Uterus (tissue), 2 donors: ENCODE measurements around the gene SLC34A3.

Source experiments
- CTCF ChIP-seq, 4 experiments: fragments of 200-600 bp in 2 of 4; fragments of 450-650 bp in 2 of 4; sonication (generic) in 2 of 4; IDR thresholded peaks; one replicate each; pipeline ENCODE4 v1.5.1; 2016 to 2019; ENCODE audit warnings: antibody characterized with exemption in 4 of 4, mild to moderate bottlenecking in 2 of 4, moderate library complexity in 1 of 4
- POLR2A ChIP-seq, 2 donors: fragments of 450-650 bp; IDR thresholded peaks; one replicate each; pipeline ENCODE4 v1.6.1; 2016; ENCODE audit warnings: antibody characterized with exemption in 2 of 2, mild to moderate bottlenecking in 1 of 2, moderate library complexity in 1 of 2

DNA sequence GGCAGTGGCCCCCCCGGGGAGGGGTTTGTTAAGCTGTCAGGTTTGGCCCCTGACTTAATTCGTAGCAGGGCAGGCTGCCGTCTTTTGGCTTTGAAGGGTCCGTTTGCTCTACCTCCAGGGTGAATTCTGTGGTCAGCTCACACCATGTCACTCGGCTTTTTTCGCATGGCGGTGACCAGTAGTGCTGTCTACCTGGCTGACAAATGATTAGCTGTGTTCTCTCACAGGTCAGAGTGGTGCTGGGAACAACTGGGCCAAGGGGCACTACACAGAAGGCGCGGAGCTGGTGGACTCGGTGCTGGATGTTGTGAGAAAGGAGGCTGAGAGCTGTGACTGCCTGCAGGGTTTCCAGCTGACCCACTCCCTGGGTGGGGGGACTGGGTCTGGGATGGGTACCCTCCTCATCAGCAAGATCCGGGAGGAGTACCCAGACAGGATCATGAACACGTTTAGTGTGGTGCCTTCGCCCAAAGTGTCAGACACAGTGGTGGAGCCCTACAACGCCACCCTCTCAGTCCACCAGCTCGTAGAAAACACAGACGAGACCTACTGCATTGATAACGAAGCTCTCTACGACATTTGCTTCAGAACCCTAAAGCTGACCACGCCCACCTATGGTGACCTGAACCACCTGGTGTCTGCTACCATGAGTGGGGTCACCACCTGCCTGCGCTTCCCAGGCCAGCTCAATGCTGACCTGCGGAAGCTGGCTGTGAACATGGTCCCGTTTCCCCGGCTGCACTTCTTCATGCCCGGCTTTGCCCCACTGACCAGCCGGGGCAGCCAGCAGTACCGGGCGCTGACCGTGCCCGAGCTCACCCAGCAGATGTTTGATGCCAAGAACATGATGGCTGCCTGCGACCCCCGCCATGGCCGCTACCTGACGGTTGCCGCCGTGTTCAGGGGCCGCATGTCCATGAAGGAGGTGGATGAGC, 11.8 kb downstream of the SLC34A3 start:
- TF ChIP-seq CTCF (IDR thresholded peaks at IDR 0.05): no peak
- no peak for TF ChIP-seq POLR2A (IDR thresholded peaks at IDR 0.05)
